Left hindlimb (tissue), 1 donor: Measurements from ENCODE around the gene RSPH9.

ENCODE experiments used
- DNase-seq: peaks from one replicate; pipeline ENCODE4 v3.0.0-alpha.2; 2018

Gene RSPH9

DNA sequence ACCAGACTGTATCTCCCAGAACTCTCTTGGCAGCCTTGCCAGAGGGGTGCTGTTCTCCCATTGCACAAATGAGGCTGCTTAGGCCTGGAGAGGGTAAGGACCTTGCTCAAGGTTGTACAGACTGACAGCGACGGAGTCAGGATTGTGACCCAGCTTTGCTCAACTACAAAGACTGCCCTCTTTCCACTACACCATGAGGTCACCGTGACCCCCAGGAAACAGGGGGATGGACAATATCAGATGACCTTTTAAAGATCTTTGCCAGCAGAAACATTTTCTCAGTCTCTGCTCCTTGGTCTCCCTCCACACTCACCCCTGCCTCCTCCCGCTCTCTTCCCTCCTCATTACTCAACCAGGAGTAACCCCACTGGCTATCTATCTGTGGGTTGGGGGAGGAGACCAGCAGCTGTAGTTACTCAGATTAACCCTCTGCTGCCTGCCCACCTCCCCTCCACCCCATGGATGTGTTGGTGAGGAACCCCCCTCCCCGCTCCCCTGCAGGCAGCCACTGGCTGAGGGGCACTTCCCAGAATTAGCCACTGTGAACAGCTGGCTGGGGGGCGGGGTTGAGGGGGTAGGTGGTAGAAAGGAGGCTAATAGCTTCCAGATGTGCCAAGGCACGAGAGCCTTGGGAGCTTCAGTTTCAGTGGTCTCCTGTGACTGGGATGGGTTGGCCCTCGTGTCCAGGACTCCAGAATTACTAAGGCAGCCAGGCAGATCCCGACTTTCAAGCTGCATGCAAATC, 69.6 kb downstream of the RSPH9 start:
- peak; percentile 77 for DNase-seq

DNA sequence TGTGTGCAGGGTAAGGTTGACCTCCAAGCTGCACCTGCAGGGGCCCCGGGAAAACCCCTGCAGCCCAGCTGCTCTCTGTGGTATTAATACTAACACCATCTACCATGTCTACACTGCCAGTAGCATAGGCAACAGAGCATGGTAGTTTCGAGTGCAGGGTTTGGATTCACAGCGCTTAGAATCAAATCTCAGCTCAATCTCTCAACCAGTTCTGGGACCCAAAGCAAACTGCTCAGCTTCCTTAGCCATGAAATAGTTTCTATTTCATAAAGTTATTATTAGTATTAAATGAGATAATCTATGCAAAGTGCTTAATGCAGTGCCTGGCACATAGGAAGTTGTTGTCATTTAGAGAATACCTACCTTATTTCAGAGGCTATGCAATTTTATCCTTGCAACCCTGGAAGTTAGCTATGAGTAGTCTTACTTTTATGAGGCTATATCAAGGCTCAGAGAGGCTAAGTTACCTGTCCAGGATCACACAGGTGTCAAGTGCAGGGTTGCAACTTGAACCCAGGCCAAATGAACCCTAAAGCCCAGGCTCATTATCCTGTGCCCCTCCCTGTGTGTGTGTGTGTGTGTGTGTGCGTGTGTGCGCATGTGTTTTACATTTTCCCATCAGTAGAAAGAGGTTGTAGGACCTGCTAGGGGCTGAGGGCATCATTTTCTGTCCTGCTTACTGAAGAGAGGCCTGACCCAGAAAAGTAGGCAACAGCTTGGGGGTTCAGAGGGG, 70.4 kb downstream of the RSPH9 start:
- DNase-seq = no peak

DNA sequence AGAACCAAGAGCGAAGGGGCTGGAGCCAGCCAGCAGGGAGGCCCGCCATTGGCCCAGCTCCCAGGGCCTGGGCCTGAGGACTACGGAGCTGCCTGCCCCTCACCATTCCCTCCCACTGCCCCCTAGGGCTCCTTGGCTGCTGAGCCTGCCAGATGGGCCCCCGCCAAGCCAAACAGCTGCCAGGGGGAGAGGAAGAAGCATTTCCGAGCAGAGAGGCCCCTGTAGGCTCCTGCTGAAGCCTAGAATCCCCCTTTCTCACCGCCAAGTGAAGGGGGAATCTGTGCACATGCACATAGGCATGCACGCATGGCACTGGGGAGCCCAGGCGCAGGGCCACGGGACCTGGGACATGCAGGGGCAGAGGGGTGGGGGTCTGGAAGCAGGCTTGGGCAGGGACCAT, 71.3 kb downstream of the RSPH9 start:
- peak; percentile 95 for DNase-seq

DNA sequence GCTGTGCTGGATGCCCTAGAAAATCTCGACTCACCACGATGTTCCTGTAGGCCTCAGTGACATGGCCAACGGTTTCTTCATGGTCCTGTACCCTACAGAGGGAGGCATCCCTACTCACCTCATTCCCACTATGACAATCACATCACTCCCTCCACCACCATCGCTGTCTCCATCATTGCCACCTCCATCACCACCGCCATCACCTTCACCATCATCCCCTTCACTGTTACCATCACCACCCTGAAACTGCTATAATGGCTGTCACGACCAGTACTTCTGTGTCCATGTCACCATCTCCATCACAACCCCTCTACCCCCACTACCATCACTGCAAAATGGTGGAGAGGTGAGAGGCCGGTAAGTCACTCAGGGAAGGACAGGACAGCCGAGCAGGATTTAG, 72.6 kb downstream of the RSPH9 start:
- DNase-seq = peak; percentile 19

DNA sequence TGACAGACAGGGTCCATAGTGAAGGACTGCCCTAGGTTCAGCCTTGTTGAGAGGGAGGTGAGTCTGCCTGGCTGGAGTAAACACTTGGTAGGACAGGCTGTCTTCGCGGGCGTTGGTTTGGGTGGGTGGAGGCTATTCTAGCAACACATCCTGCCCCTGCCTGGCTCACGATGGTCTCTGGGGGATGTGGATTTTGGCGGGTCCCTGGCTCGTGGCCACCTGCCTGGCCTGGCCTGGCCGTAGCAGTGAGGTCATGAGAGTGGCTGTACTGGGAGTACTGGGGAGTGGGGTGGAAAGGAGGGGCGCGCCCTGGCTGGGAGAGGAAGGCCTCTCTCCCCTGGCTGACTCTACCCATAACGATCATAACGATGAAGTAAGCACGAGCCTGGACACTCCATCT, 73.0 kb downstream of the RSPH9 start:
- peak; percentile 64 for DNase-seq

DNA sequence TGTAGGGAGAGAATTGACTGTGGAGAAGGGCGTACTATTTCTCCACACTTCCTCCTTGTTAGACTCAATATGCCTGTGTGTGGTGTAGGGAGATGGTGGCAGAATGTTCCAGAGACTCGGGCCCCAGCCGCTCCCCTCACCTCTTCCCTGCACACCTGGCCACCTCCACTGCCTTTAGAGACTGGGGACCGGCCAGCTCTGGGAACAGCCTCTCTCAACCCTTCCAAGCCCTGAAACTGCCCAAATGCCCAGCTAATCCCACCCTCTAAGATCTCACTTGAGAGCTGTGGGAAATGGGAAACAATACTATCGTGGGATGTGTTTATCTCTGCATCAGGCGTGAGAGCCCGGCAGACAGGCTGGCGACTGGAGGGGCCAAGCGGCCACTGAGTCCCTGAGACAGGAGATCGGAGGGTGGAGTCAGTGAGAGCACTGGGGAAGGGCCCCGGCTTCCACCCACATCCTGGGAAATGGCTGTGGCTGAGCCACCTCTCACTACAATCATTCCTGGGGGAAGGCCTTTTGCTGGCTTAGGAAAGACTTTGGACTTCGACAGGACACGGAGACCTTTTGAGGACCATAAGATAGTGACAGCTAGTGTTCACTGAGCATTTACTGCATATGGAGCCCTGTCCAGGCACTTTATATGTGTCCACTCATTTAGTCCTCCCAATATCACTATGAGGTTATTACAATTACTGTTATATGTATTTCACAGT, 73.7 kb downstream of the RSPH9 start:
- no peak for DNase-seq

DNA sequence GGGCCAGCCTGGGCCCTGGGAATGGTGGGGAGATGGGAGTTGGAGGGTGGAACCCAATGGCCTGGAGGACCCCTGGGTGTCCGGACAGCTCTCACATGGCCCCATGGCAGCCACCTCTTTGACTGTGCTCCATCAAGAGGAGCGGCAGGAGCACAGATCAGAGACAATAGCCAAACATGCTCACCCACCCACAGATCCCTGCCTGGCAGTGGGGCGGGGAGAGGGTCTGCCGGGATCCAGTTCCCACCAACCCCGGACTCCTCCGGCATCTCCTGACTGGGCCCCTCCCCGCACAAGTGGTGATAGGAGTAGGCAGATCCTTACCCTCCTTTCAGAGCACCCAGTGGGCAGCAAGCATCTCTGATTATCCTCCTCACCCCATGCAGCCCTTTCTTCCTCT, 74.7 kb downstream of the RSPH9 start:
- no peak for DNase-seq

DNA sequence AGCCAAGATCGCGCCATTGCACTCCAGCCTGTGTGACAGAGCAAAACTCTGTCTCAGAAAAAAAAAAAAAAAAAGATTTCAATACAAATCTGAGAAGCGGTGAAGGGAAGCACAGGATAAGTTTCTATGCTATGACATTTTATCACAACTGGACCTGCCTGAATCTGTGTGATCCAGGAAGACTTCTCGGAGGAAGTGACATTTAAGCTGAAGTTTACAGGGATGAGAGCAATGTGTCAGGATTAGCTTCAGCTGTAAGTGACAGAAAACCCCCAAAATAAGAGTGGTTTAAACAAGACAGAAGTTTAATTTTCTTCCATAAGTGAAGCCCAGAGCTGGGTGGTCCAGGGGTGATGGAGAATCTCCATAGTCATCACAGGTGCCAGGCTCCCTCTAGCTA, 76.2 kb downstream of the RSPH9 start:
- peak; percentile 4 for DNase-seq
